Stimulated activated naive CD4-positive, alpha-beta T cell (primary cell): Measurements from ENCODE around the gene LDHAL6B.

Experiments used
- DNase-seq, 6 experiments: peaks; one replicate each; lab custom pipeline; 2025; lab: John Stamatoyannopoulos, UW

LDHAL6B gene

GRCh38 chr15:59218710-59219109, 12.1 kb downstream of the LDHAL6B start:
- no peak for DNase-seq

- DNase-seq = no peak
These were observed 15.2 kb downstream of the LDHAL6B start for GRCh38 chr15:59221511-59222505.

- no peak for DNase-seq
These were observed 16.4 kb downstream of the LDHAL6B start for GRCh38 chr15:59222906-59223550.

- DNase-seq = no peak
These were observed 17.1 kb downstream of the LDHAL6B start for GRCh38 chr15:59223736-59224135.

- DNase-seq = no peak
These were observed 17.8 kb downstream of the LDHAL6B start for GRCh38 chr15:59224474-59224873.

GRCh38 chr15:59227021-59227420, 20.4 kb downstream of the LDHAL6B start:
- no peak for DNase-seq

- DNase-seq = no peak
These were observed 22.4 kb downstream of the LDHAL6B start for GRCh38 chr15:59229015-59229414.

GRCh38 chr15:59229453-59229852, 22.8 kb downstream of the LDHAL6B start:
- no peak for DNase-seq

GRCh38 chr15:59230531-59231055, 23.9 kb downstream of the LDHAL6B start:
- DNase-seq = no peak

- no peak for DNase-seq
These were observed 25.8 kb downstream of the LDHAL6B start for GRCh38 chr15:59232476-59232875.

- DNase-seq = no peak
These were observed 29.8 kb downstream of the LDHAL6B start for GRCh38 chr15:59236394-59236793.

- no peak for DNase-seq
These were observed 30.6 kb downstream of the LDHAL6B start for GRCh38 chr15:59237119-59237855.

- DNase-seq = no peak
These were observed 31.3 kb downstream of the LDHAL6B start for GRCh38 chr15:59237924-59238331.

- DNase-seq = no peak
These were observed 33.4 kb downstream of the LDHAL6B start for GRCh38 chr15:59240036-59240435.

GRCh38 chr15:59242649-59243048, 36.0 kb downstream of the LDHAL6B start:
- no peak for DNase-seq

GRCh38 chr15:59243622-59244021, 37.0 kb downstream of the LDHAL6B start:
- DNase-seq = no peak

- DNase-seq = no peak
These were observed 37.7 kb downstream of the LDHAL6B start for GRCh38 chr15:59244337-59244736.

GRCh38 chr15:59245559-59245958, 38.9 kb downstream of the LDHAL6B start:
- DNase-seq = no peak

- DNase-seq = peak in 5 of 6 experiments; percentile 2 to 50 (median 9)
These were observed 40.7 kb downstream of the LDHAL6B start for GRCh38 chr15:59247364-59247763.

GRCh38 chr15:59249816-59250215, 43.2 kb downstream of the LDHAL6B start:
- DNase-seq = no peak

GRCh38 chr15:59250249-59250648, 43.6 kb downstream of the LDHAL6B start:
- no peak for DNase-seq
